ENCODE data around the gene SERINC4.

Gene SERINC4

GRCh38 chr15:43776718-43777266, 23.2 kb downstream of the SERINC4 start, which contains the start of gene ELL3:
Gene ELL3, minus strand, starts transcription at chr15:43776966. Its CDS starts 65 bp downstream, at chr15:43776901.
- TF ChIP-seq CTCF (IDR thresholded peaks at IDR 0.05; ENCODE audit: poor library complexity, severe bottlenecking), result no peak
- Histone ChIP-seq H3K9me3 (ENCODE audit: severe bottlenecking) (no peaks in the 10 kb centered on the region), H3K4me3 (ENCODE audit: severe bottlenecking) (peak within 1 kb of the TSS; percentile 46), H3K36me3 (ENCODE audit: low read depth) (peaks cover 21% of the 10 kb centered on the region), H3K27ac (ENCODE audit: poor library complexity, severe bottlenecking) (peak within 1 kb of the TSS; percentile 47), H3K27me3 (ENCODE audit: insufficient read depth, poor library complexity, severe bottlenecking) (no peaks in the 10 kb centered on the region), H3K4me1 (ENCODE audit: insufficient read depth, poor library complexity, severe bottlenecking) (no peaks in the 10 kb centered on the region)
- DNase-seq (ENCODE audit: low spot score) (peak; percentile 90), ATAC-seq (ENCODE audit: low read depth) (peak; percentile 64)

- DNase-seq (ENCODE audit: low spot score), result peak; percentile 81
- Histone ChIP-seq H3K4me3 (ENCODE audit: severe bottlenecking) (peak overlapping the region; percentile 46), H3K4me1 (ENCODE audit: insufficient read depth, poor library complexity, severe bottlenecking) (no peaks in the 10 kb centered on the region), H3K9me3 (ENCODE audit: severe bottlenecking) (no peaks in the 10 kb centered on the region), H3K27ac (ENCODE audit: poor library complexity, severe bottlenecking) (peak overlapping the region; percentile 47), H3K27me3 (ENCODE audit: insufficient read depth, poor library complexity, severe bottlenecking) (no peaks in the 10 kb centered on the region), H3K36me3 (ENCODE audit: low read depth) (peaks cover 27% of the 10 kb centered on the region)
- TF ChIP-seq CTCF (IDR thresholded peaks at IDR 0.05; ENCODE audit: poor library complexity, severe bottlenecking), result no peak
- ATAC-seq (ENCODE audit: low read depth), result peak; percentile 9
These were observed 23.8 kb downstream of the SERINC4 start for GRCh38 chr15:43776101-43776717.

GRCh38 chr15:43775411-43775965, 24.5 kb downstream of the SERINC4 start:
- Histone ChIP-seq H3K4me1 (ENCODE audit: insufficient read depth, poor library complexity, severe bottlenecking) (no peaks in the 10 kb centered on the region), H3K9me3 (ENCODE audit: severe bottlenecking) (no peaks in the 10 kb centered on the region), H3K4me3 (ENCODE audit: severe bottlenecking) (peak overlapping the region; percentile 46), H3K27me3 (ENCODE audit: insufficient read depth, poor library complexity, severe bottlenecking) (no peaks in the 10 kb centered on the region), H3K27ac (ENCODE audit: poor library complexity, severe bottlenecking) (peak overlapping the region; percentile 47), H3K36me3 (ENCODE audit: low read depth) (peaks cover 34% of the 10 kb centered on the region)
- peak; percentile 60 for ATAC-seq (ENCODE audit: low read depth)
- TF ChIP-seq CTCF (IDR thresholded peaks at IDR 0.05; ENCODE audit: poor library complexity, severe bottlenecking), result peak; percentile 94
- DNase-seq (ENCODE audit: low spot score), result peak; percentile 80

GRCh38 chr15:43774062-43774461, 26.0 kb downstream of the SERINC4 start:
- Histone ChIP-seq H3K4me1 (ENCODE audit: insufficient read depth, poor library complexity, severe bottlenecking) (no peaks in the 10 kb centered on the region), H3K36me3 (ENCODE audit: low read depth) (peaks cover 49% of the 10 kb centered on the region), H3K27ac (ENCODE audit: poor library complexity, severe bottlenecking) (peak overlapping the region; percentile 47), H3K4me3 (ENCODE audit: severe bottlenecking) (no peak overlapping the region), H3K27me3 (ENCODE audit: insufficient read depth, poor library complexity, severe bottlenecking) (no peaks in the 10 kb centered on the region), H3K9me3 (ENCODE audit: severe bottlenecking) (no peaks in the 10 kb centered on the region)
- no peak for DNase-seq (ENCODE audit: low spot score)
- no peak for ATAC-seq (ENCODE audit: low read depth)
- TF ChIP-seq CTCF (IDR thresholded peaks at IDR 0.05; ENCODE audit: poor library complexity, severe bottlenecking), result no peak

GRCh38 chr15:43772624-43773023, 27.4 kb downstream of the SERINC4 start:
- H3K9me3 ChIP-seq (ENCODE audit: severe bottlenecking), result no peaks in the 10 kb centered on the region
- H3K4me3 ChIP-seq (ENCODE audit: severe bottlenecking), result no peak overlapping the region
- TF ChIP-seq CTCF (IDR thresholded peaks at IDR 0.05; ENCODE audit: poor library complexity, severe bottlenecking), result no peak
- H3K27me3 ChIP-seq (ENCODE audit: insufficient read depth, poor library complexity, severe bottlenecking), result no peaks in the 10 kb centered on the region
- no peaks in the 10 kb centered on the region for H3K4me1 ChIP-seq (ENCODE audit: insufficient read depth, poor library complexity, severe bottlenecking)
- no peak overlapping the region for H3K27ac ChIP-seq (ENCODE audit: poor library complexity, severe bottlenecking)
- DNase-seq (ENCODE audit: low spot score) (no peak), ATAC-seq (ENCODE audit: low read depth) (no peak)
- peaks cover 63% of the 10 kb centered on the region for H3K36me3 ChIP-seq (ENCODE audit: low read depth)

Measured in RWPE2 (cell line).